GM21825 (cell line): ENCODE data around the gene SNX13.

Source experiments
- ATAC-seq: cut with Tn5 transposase; IDR thresholded peaks from one replicate; pipeline ENCODE4 v1.9.1; 2021; ENCODE audit warnings: mild to moderate bottlenecking, moderate library complexity; ENCODE audit not compliant: unreplicated experiment

The SNX13 gene

GRCh38 chr7:17948526-17949238 is 8.4 kb upstream of the SNX13 start:
- ATAC-seq, result no peak

- ATAC-seq, result no peak
These were observed 7.3 kb upstream of the SNX13 start for GRCh38 chr7:17947620-17948019.

GRCh38 chr7:17946591-17946990 is 6.3 kb upstream of the SNX13 start:
- no peak for ATAC-seq

- ATAC-seq, result no peak
These were observed 4.4 kb upstream of the SNX13 start for GRCh38 chr7:17944720-17945119.

GRCh38 chr7:17943006-17943405 is 2.7 kb upstream of the SNX13 start:
- no peak for ATAC-seq

GRCh38 chr7:17942231-17942630 is 1.9 kb upstream of the SNX13 start:
- no peak for ATAC-seq

- ATAC-seq, result no peak
These were observed 697 bp upstream of the SNX13 start for GRCh38 chr7:17940951-17941431.

- peak; percentile 31 for ATAC-seq
These were observed 540 bp downstream of the SNX13 start for GRCh38 chr7:17939606-17940301.

GRCh38 chr7:17939211-17939605 is 1.1 kb downstream of the SNX13 start:
- no peak for ATAC-seq

- ATAC-seq, result no peak
These were observed 2.7 kb downstream of the SNX13 start for GRCh38 chr7:17937506-17938120.

GRCh38 chr7:17936321-17936720 is 4.0 kb downstream of the SNX13 start:
- no peak for ATAC-seq

- no peak for ATAC-seq
These were observed 5.6 kb downstream of the SNX13 start for GRCh38 chr7:17934612-17935240.

GRCh38 chr7:17934094-17934493 is 6.2 kb downstream of the SNX13 start:
- no peak for ATAC-seq

- ATAC-seq, result no peak
These were observed 7.5 kb downstream of the SNX13 start for GRCh38 chr7:17932770-17933169.

GRCh38 chr7:17931069-17931468 is 9.2 kb downstream of the SNX13 start:
- ATAC-seq, result no peak

- no peak for ATAC-seq
These were observed 9.7 kb downstream of the SNX13 start for GRCh38 chr7:17930546-17930945.

- ATAC-seq, result no peak
These were observed 10.5 kb downstream of the SNX13 start for GRCh38 chr7:17929647-17930395.

GRCh38 chr7:17928055-17928454 is 12.2 kb downstream of the SNX13 start:
- no peak for ATAC-seq

GRCh38 chr7:17921857-17922416 is 18.4 kb downstream of the SNX13 start:
- no peak for ATAC-seq

- no peak for ATAC-seq
These were observed 22.5 kb downstream of the SNX13 start for GRCh38 chr7:17917842-17918241.
